HEK293 (cell line): ENCODE data around the gene ATP8A2.

Source experiments
- CTCF ChIP-seq: fragments of 450-650 bp; formaldehyde crosslinking; IDR thresholded peaks from 2 replicates; pipeline ENCODE4 v1.5.1; 2016; ENCODE audit warnings: missing biosample characterization, missing genetic modification characterization
- EGR2 ChIP-seq: fragments of 450-650 bp; formaldehyde crosslinking; IDR thresholded peaks from 2 replicates; pipeline ENCODE4 v1.5.1; 2016; ENCODE audit warnings: low read depth, missing biosample characterization, missing genetic modification characterization
- HOXA7 ChIP-seq: sonication (generic); formaldehyde crosslinking; IDR thresholded peaks from 2 replicates; pipeline ENCODE4 v1.8.1; 2022; ENCODE audit warnings: missing genetic modification reagents, borderline replicate concordance
- YY1 ChIP-seq: fragments of 450-650 bp; formaldehyde crosslinking; IDR thresholded peaks from 2 replicates; pipeline ENCODE4 v1.5.1; 2018; ENCODE audit warnings: missing biosample characterization, missing genetic modification characterization
- ZNF175 ChIP-seq: fragments of 450-650 bp; formaldehyde crosslinking; IDR thresholded peaks from 2 replicates; pipeline ENCODE4 v1.5.1; 2016; ENCODE audit warnings: missing biosample characterization, missing genetic modification characterization
- ZNF544 ChIP-seq: fragments of 450-650 bp; formaldehyde crosslinking; IDR thresholded peaks from 2 replicates; pipeline ENCODE4 v1.5.0; 2017; ENCODE audit warnings: missing biosample characterization, missing genetic modification characterization
- ZNF623 ChIP-seq: fragments of 450-650 bp; formaldehyde crosslinking; IDR thresholded peaks from 2 replicates; pipeline ENCODE4 v1.5.1; 2016; ENCODE audit warnings: missing biosample characterization, missing genetic modification characterization
- ZNF629 ChIP-seq: fragments of 450-650 bp; formaldehyde crosslinking; IDR thresholded peaks from 2 replicates; pipeline ENCODE4 v1.5.1; 2017; ENCODE audit warnings: missing biosample characterization, missing genetic modification characterization
- ZNF792 ChIP-seq: fragments of 450-650 bp; formaldehyde crosslinking; IDR thresholded peaks from 2 replicates; pipeline ENCODE4 v1.5.1; 2016; ENCODE audit warnings: missing biosample characterization, missing genetic modification characterization

- TF ChIP-seq CTCF (tag by site-specific recombination): no peak
- TF ChIP-seq EGR2 (tag by site-specific recombination): no peak
- TF ChIP-seq ZNF629 (tag by site-specific recombination): no peak
- TF ChIP-seq YY1 (tag by site-specific recombination): no peak
- no peak for TF ChIP-seq ZNF623 (tag by site-specific recombination)
- TF ChIP-seq ZNF792 (tag by site-specific recombination): no peak
- no peak for TF ChIP-seq ZNF175
- no peak for TF ChIP-seq ZNF544 (tag by site-specific recombination)
- no peak for TF ChIP-seq HOXA7 (CRISPR knock-in tag)
These were observed 492.3 kb downstream of the ATP8A2 start for GRCh38 chr13:25864116-25864515.
